MM.1S (cell line): ENCODE data around the gene NFATC3.

Experiments
- CTCF ChIP-seq: fragments of 300-600 bp; sonication (generic); IDR thresholded peaks from 2 replicates; pipeline ENCODE4 v1.5.1; 2016; ENCODE audit warnings: antibody characterized with exemption, low read length, mixed read lengths
- EZH2 ChIP-seq: fragments of 300-600 bp; sonication (generic); optimal IDR thresholded peaks from 2 replicates; pipeline ENCODE3; 2017; ENCODE audit warnings: low read depth, mild to moderate bottlenecking, antibody characterized with exemption, low read length, mixed read lengths
- EZH2phosphoT487 ChIP-seq: fragments of 300-600 bp; sonication (generic); IDR thresholded peaks from 2 replicates; pipeline ENCODE4 v1.6.1; 2018; ENCODE audit warnings: antibody characterized with exemption, low read length

- TF ChIP-seq EZH2, result no peak
- no peak for TF ChIP-seq EZH2phosphoT487
- no peak for TF ChIP-seq CTCF
Measured at GRCh38 chr16:68200088-68200783, 115.1 kb downstream of the NFATC3 start.
